ENCODE results near the gene DNPH1. TPM values are rescaled to one million over a fixed set of nuclear protein-coding genes. Genes with fewer than 3 reads are reported as not detected.
A peak's percentile ranks its signal among the peaks of the same experiment; 100 is the strongest.

The DNPH1 gene
- total RNA-seq, 1 donor from 2014 or later = 57.5 TPM

DNA sequence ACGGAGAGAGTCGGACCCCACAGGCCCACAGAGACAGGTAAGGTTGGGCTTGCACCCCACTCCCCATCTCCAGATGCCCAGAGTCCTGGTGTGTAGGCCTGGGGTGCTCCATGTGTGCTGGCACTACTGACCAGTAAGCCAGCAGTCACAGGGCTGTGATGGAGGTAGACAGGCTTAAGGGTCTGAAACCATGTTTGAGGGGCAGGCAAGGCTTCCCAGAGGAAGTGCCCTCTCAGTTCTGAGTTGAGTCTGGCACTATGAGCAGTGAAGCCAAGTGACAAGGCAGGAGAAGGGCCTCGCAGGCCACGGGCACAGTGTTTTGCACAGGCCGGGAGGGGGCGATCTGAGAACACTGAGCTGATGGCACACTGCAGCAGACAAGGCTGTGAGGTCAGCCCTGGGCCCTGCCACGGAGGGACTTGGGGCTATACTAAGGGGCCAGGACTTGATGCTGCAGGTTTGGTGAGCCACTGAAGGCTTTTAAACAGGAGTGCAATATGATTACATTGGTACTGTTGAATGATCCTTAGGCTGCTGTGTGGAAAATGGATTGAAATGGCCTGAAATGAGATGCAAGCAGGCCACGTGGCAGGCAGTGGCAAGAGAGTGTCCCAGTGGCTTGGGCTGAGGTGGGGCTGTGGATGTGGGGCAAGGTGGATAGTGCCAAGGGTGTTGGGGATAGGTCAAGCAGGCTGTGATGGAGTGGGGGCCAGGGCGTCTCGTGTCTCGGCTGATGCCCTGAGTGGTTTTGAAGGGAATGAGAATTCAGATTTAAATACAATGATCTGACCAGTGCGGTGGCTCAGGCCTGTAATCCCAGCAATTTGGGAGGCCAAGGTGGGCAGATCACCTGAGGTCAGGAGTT is 34.3 kb upstream of the DNPH1 start:
- ChIA-PET CTCF (interaction anchor here (0.6 to 3.7 kb wide), 10 partner anchors 33 to 243 kb away, joined by 3 to 24 read pairs (median 8); partner anchors contain the start of gene CRIP3), POLR2A (interaction anchor here (0.5 to 1.0 kb wide), 5 partner anchors 120 to 1578 kb away, joined by 3 to 8 read pairs (median 5); partner anchors contain the start of gene CNPY3)
- Mint-ChIP-seq H3K4me1 (peaks cover 6% of the 10 kb centered on the region), H3K27me3 (no peaks in the 10 kb centered on the region), H3K27ac (peak overlapping the region; percentile 12), H3K36me3 (ENCODE audit: low read depth) (no peaks in the 10 kb centered on the region), H3K9me3 (no peaks in the 10 kb centered on the region), H3K4me3 (no peak overlapping the region)
- TF ChIP-seq CTCF (IDR thresholded peaks at IDR 0.05) = peak; percentile 27
- intact Hi-C loops (cut with micrococcal nuclease) = loop anchor here (1.0 to 2.0 kb wide), 6 partner anchors 45 to 243 kb away; partner anchors contain the start of genes CRIP3 and DLK2
- ATAC-seq (ENCODE audit: low read depth) (peak; percentile 100), DNase-seq (peak; percentile 72)

DNA sequence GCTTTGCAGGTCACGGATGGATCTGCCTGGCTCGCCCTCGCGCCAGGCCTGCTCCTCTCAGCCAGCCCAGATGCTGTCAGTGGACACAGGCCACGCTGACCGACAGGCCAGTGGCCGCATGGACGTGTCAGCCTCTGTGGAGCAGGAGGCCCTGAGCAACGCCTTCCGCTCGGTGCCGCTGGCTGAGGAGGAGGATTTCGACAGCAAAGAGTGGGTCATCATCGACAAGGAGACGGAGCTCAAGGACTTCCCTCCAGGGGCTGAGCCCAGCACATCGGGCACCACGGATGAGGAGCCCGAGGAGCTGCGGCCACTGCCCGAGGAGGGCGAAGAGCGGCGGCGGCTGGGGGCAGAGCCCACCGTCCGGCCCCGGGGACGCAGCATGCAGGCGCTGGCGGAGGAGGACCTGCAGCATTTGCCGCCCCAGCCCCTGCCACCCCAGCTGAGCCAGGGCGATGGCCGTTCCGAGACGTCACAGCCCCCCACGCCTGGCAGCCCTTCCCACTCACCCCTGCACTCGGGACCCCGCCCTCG is 33.6 kb upstream of the DNPH1 start:
- ChIA-PET CTCF (interaction anchor here (1.0 to 3.7 kb wide), 10 partner anchors 45 to 244 kb away, joined by 3 to 24 read pairs (median 8); partner anchors contain the start of gene CRIP3), POLR2A (interaction anchor here (0.5 to 0.6 kb wide), 3 partner anchors 244 to 1577 kb away, joined by 3 to 6 read pairs (median 5); partner anchors contain the start of gene CNPY3)
- ATAC-seq (ENCODE audit: low read depth) (no peak), DNase-seq (no peak)
- Mint-ChIP-seq H3K9me3 (no peaks in the 10 kb centered on the region), H3K4me1 (peaks cover 6% of the 10 kb centered on the region), H3K27me3 (no peaks in the 10 kb centered on the region), H3K27ac (no peak overlapping the region), H3K4me3 (no peak overlapping the region), H3K36me3 (ENCODE audit: low read depth) (no peaks in the 10 kb centered on the region)
- TF ChIP-seq CTCF (IDR thresholded peaks at IDR 0.05) = no peak
- intact Hi-C loops (cut with micrococcal nuclease) = loop anchor here (1.0 to 2.0 kb wide), 6 partner anchors 45 to 243 kb away; partner anchors contain the start of genes CRIP3 and DLK2

GRCh38 chr6:43262000-43262779 is 32.9 kb upstream of the DNPH1 start:
- POLR2A ChIA-PET = no interaction called here
- H3K27ac Mint-ChIP-seq = no peak overlapping the region
- peaks cover 3% of the 10 kb centered on the region for H3K27me3 Mint-ChIP-seq
- H3K36me3 Mint-ChIP-seq (ENCODE audit: low read depth) = no peaks in the 10 kb centered on the region
- TF ChIP-seq CTCF (IDR thresholded peaks at IDR 0.05) = no peak
- H3K4me1 Mint-ChIP-seq = peaks cover 6% of the 10 kb centered on the region
- CTCF ChIA-PET = interaction anchor here (0.9 to 3.7 kb wide), 9 partner anchors 73 to 244 kb away, joined by 3 to 24 read pairs (median 4); no protein-coding TSS in a partner anchor
- no peaks in the 10 kb centered on the region for H3K9me3 Mint-ChIP-seq
- ATAC-seq (ENCODE audit: low read depth) (no peak), DNase-seq (no peak)
- no peak overlapping the region for H3K4me3 Mint-ChIP-seq
- intact Hi-C loops (cut with micrococcal nuclease) = loop anchor here (2.0 kb wide), 1 partner anchor 193 kb away; the partner anchor contains the start of gene DLK2

- no peak for TF ChIP-seq CTCF (IDR thresholded peaks at IDR 0.05)
- H3K27me3 Mint-ChIP-seq = peaks cover 3% of the 10 kb centered on the region
- H3K4me3 Mint-ChIP-seq = no peak overlapping the region
- DNase-seq (no peak), ATAC-seq (ENCODE audit: low read depth) (no peak)
- H3K27ac Mint-ChIP-seq = no peak overlapping the region
- H3K9me3 Mint-ChIP-seq = no peaks in the 10 kb centered on the region
- CTCF ChIA-PET = interaction anchor here (0.7 to 3.7 kb wide), 5 partner anchors 77 to 219 kb away, joined by 3 to 20 read pairs (median 4); no protein-coding TSS in a partner anchor
- H3K4me1 Mint-ChIP-seq = peaks cover 6% of the 10 kb centered on the region
- H3K36me3 Mint-ChIP-seq (ENCODE audit: low read depth) = no peaks in the 10 kb centered on the region
- POLR2A ChIA-PET = no interaction called here
- intact Hi-C loops (cut with micrococcal nuclease) = no loop called here
Measured at GRCh38 chr6:43261198-43261597, 31.9 kb upstream of the DNPH1 start.
